HG03280 (cell line): ENCODE data around the gene AATK.
"Not testable (repeated sequence)": the region's sequence is repeated elsewhere in the genome, so short reads cannot be mapped to it uniquely, and the experiment has no call there.

Experiments used
- ATAC-seq: cut with Tn5 transposase; IDR thresholded peaks from one replicate; pipeline ENCODE4 v1.9.1; 2021; ENCODE audit warnings: mild to moderate bottlenecking, moderate library complexity; ENCODE audit not compliant: unreplicated experiment

AATK gene

GRCh38 chr17:81163051-81163695, 2.8 kb downstream of the AATK start:
- no peak for ATAC-seq

- ATAC-seq, result no peak
Observed at GRCh38 chr17:81162491-81162890, 3.5 kb downstream of the AATK start.

GRCh38 chr17:81161972-81162371, 4.0 kb downstream of the AATK start:
- no peak for ATAC-seq

GRCh38 chr17:81161536-81161935, 4.5 kb downstream of the AATK start:
- no peak for ATAC-seq

- no peak for ATAC-seq
Observed at GRCh38 chr17:81160747-81161453, 5.1 kb downstream of the AATK start.

GRCh38 chr17:81160306-81160705, 5.7 kb downstream of the AATK start:
- ATAC-seq, result no peak

- no peak for ATAC-seq
Observed at GRCh38 chr17:81159611-81160265, 6.3 kb downstream of the AATK start.

- ATAC-seq, result no peak
Observed at GRCh38 chr17:81158688-81159590, 7.1 kb downstream of the AATK start.

- ATAC-seq, result no peak
Observed at GRCh38 chr17:81157848-81158687, 8.0 kb downstream of the AATK start.

GRCh38 chr17:81156866-81157805, 8.9 kb downstream of the AATK start:
- ATAC-seq, result no peak

GRCh38 chr17:81154961-81155360, 11.1 kb downstream of the AATK start:
- ATAC-seq, result no peak

GRCh38 chr17:81154016-81154415, 12.0 kb downstream of the AATK start:
- not testable (repeated sequence) for ATAC-seq

- ATAC-seq, result no peak
Observed at GRCh38 chr17:81153340-81153803, 12.6 kb downstream of the AATK start.

- ATAC-seq, result no peak
Observed at GRCh38 chr17:81152288-81152828, 13.7 kb downstream of the AATK start.

- no peak for ATAC-seq
Observed at GRCh38 chr17:81151278-81151677, 14.7 kb downstream of the AATK start.

- ATAC-seq, result no peak
Observed at GRCh38 chr17:81150377-81151077, 15.5 kb downstream of the AATK start.

- ATAC-seq, result no peak
Observed at GRCh38 chr17:81148986-81149533, 17.0 kb downstream of the AATK start.

- ATAC-seq, result no peak
Observed at GRCh38 chr17:81148571-81148970, 17.4 kb downstream of the AATK start.
